Measurements from ENCODE around the gene ZNF586.

The ZNF586 gene

DNA sequence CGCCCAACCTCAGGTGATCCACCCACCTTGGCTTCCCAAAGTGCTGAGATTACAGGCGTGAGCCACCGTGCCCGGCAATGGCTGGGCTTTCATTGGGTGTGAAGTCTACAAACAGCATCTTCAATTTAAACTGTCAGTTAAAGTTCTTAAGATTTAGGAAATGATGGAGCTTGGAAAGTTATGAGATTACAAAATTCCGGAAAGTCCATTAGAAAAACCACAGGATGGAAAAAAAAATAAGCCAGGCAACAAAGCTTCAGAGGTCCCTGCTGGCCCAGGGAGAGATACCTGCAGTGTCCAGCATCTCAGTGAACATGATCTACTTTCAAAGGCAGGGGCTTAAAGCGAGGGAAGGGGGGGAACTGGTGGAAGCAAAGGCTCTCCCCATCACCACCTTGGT lies 56.0 kb downstream of the ZNF586 start:
- Histone ChIP-seq H3K27me3 (replicated peaks; ENCODE audit: control insufficient read depth, insufficient read depth, low read length) (no peaks in the 10 kb centered on the region), H3K4me3 (replicated peaks; ENCODE audit: low read depth, low read length) (no peak overlapping the region), H3K36me3 (ENCODE audit: control insufficient read depth, insufficient read depth, low read length) (no peaks in the 10 kb centered on the region; the same call in none of the 2 replicates)
- no peak for DNase-seq (ENCODE audit: extremely low read depth, insufficient read length)
- TF ChIP-seq, protein P1, sequence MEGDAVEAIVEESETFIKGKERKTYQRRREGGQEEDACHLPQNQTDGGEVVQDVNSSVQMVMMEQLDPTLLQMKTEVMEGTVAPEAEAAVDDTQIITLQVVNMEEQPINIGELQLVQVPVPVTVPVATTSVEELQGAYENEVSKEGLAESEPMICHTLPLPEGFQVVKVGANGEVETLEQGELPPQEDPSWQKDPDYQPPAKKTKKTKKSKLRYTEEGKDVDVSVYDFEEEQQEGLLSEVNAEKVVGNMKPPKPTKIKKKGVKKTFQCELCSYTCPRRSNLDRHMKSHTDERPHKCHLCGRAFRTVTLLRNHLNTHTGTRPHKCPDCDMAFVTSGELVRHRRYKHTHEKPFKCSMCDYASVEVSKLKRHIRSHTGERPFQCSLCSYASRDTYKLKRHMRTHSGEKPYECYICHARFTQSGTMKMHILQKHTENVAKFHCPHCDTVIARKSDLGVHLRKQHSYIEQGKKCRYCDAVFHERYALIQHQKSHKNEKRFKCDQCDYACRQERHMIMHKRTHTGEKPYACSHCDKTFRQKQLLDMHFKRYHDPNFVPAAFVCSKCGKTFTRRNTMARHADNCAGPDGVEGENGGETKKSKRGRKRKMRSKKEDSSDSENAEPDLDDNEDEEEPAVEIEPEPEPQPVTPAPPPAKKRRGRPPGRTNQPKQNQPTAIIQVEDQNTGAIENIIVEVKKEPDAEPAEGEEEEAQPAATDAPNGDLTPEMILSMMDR (IDR thresholded peaks at IDR 0.05; ENCODE audit: insufficient read depth, low read length, poor library complexity, severe bottlenecking) = no peak

DNA sequence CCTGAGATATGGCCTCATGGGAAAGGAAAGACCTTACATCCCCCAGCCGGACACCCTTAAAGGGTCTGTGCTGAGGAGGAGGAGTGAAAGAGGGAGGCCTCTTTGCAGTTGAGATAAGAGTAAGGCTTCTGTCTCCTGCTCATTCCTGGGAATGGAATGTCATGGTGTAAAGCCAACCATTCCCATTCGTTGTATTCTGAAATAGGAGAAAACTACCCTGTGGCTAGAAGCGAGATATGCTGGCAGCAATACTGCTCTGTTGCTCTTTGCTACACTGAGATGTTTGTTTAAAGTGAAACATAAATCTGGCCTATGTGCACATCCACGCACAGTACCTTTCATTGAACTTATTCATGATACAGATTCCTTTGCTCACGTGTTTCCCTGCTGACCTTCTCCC lies 59.8 kb downstream of the ZNF586 start:
- Histone ChIP-seq H3K4me3 (replicated peaks; ENCODE audit: low read depth, low read length) (no peak overlapping the region), H3K27me3 (replicated peaks; ENCODE audit: control insufficient read depth, insufficient read depth, low read length) (no peaks in the 10 kb centered on the region), H3K36me3 (ENCODE audit: control insufficient read depth, insufficient read depth, low read length) (no peaks in the 10 kb centered on the region; the same call in none of the 2 replicates)
- no peak for DNase-seq (ENCODE audit: extremely low read depth, insufficient read length)
- TF ChIP-seq, protein P1 (IDR thresholded peaks at IDR 0.05; ENCODE audit: insufficient read depth, low read length, poor library complexity, severe bottlenecking) = no peak

DNA sequence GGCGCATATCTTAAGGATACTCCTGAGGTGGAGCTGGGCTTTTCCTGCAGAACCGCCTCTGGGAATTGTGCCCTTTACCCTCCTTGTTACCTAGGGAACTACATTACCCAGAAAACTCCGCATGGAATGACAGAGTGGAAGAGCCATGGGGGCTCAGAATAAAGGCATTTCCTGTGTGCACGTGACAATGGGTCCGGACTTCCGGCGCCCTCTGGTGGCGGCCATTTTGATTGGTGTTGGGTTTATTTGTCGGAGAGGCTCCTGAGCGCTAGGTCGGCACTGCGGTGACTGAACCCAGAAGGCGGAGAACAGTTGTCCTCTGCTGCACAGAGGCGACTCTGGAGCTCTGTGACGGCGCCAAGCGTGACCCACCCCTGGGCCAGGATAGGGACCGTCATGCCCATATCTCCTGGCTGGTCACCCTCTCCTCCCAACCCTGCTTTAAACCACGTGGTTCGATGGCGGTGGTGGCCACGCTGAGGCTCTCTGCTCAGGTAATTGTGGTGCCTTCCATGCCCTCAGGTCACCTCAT lies 60.7 kb downstream of the ZNF586 start, which contains the start of gene ZNF587B:
Gene ZNF587B (plus strand): TSS at position 229 of the 532 bp plus-strand sequence. CDS start 230 bp downstream, at position 459.
- TF ChIP-seq, protein P1 (IDR thresholded peaks at IDR 0.05; ENCODE audit: insufficient read depth, low read length, poor library complexity, severe bottlenecking) = peak; percentile 38
- DNase-seq (ENCODE audit: extremely low read depth, insufficient read length) = peak; percentile 18
- Histone ChIP-seq H3K36me3 (ENCODE audit: control insufficient read depth, insufficient read depth, low read length) (no peaks in the 10 kb centered on the region; the same call in none of the 2 replicates), H3K27me3 (replicated peaks; ENCODE audit: control insufficient read depth, insufficient read depth, low read length) (no peaks in the 10 kb centered on the region), H3K4me3 (replicated peaks; ENCODE audit: low read depth, low read length) (no peak within 1 kb of the TSS)

All from GM06990 (cell line).